Measurements from ENCODE around the gene NFATC3.

NFATC3 gene

GRCh38 chr16:68238029-68238345 is 152.8 kb downstream of the NFATC3 start:
- DNase-seq (ENCODE audit: low read depth in 1 of 2, low spot score in 1 of 2): no peak
- in situ Hi-C loops (cut with HindIII; ENCODE audit: low pct_unique_long_range_greater_than_20kb, low sequenced_read_pairs): no loop called here
- TF ChIP-seq JUND (IDR thresholded peaks at IDR 0.05; ENCODE audit: low read depth): no peak

- no peak for TF ChIP-seq JUND (IDR thresholded peaks at IDR 0.05; ENCODE audit: low read depth)
- DNase-seq (ENCODE audit: low read depth in 1 of 2, low spot score in 1 of 2): no peak
- in situ Hi-C loops (cut with HindIII; ENCODE audit: low pct_unique_long_range_greater_than_20kb, low sequenced_read_pairs): no loop called here
These were observed 156.9 kb downstream of the NFATC3 start for GRCh38 chr16:68242085-68242484.

DNA sequence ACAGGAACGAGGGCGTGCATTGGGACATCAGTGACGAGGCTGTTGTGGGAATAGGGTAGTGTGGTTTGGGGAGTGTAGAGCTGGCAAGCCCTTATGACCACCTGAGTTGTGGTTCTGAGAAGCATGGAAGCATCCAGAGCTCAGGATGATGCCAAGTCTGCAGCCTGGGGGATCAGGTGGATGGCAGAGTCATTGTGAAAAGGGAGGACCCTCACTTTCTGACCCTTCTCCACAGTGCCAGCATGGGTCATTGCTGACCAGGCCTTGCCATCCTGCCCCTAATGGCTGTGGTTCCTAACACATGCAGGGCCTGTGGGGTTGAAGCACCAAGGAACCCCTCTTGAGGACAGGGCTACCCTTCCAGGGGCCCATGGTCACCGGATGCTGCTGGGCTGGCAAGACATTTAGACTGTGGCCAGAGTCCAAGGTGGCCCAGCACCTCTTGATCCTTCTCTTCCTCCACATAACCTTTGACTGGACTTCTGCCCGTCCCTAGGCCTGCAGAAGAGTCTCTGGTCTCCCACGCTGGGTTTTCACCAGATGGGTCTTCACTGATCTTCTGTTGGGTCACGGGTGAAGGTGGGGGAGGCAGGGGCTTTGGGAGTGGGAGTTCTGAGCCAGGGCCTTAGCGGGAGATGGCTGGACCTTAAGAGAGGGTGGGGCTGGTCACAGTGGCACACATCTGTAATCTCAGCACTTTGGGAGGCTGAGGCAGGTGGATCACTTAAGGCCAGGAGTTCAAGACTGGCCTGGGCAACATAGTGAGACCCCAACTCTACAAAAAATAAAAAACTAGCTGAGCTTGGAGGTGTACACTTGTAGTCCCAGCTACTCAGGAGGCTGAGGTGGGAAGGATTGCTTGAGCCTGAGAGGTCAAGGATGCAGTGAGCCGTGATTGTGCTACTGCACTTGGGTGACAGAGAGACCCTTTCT is 158.0 kb downstream of the NFATC3 start:
- no peak for TF ChIP-seq JUND (IDR thresholded peaks at IDR 0.05; ENCODE audit: low read depth)
- in situ Hi-C loops (cut with HindIII; ENCODE audit: low pct_unique_long_range_greater_than_20kb, low sequenced_read_pairs): no loop called here
- no peak for DNase-seq (ENCODE audit: low read depth in 1 of 2, low spot score in 1 of 2)

DNA sequence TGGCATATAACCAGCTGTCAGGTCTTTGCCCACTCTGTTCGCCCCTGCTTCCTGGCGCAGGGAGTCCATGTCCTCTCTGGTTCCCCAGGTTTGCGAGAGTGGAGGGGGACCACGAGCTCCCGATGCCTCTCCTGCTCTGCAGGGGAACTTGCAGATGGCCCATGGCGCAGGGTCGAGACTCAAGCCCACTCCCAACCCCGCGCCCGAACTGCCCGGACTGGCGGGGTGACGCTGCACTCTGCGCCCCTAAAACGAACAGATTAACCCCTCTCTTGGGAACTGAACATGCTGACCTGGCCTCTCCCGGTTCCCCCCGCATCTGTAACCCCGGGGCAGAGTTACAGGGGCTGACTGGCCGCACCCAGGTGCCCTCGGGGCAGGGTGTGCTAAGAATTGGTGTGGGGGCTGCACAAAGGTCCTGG is 159.3 kb downstream of the NFATC3 start:
- in situ Hi-C loops (cut with HindIII; ENCODE audit: low pct_unique_long_range_greater_than_20kb, low sequenced_read_pairs): no loop called here

GRCh38 chr16:68244903-68245853 is 160.0 kb downstream of the NFATC3 start, which contains the start of gene PLA2G15:
Gene PLA2G15 (plus strand): TSS chr16:68245373. CDS start chr16:68245427, 54 bp downstream.
- no peak for TF ChIP-seq JUND (IDR thresholded peaks at IDR 0.05; ENCODE audit: low read depth)
- DNase-seq (ENCODE audit: low read depth in 1 of 2, low spot score in 1 of 2): peak; percentile 82 to 96
- in situ Hi-C loops (cut with HindIII; ENCODE audit: low pct_unique_long_range_greater_than_20kb, low sequenced_read_pairs): no loop called here

More for the DNA sequence above, 159.3 kb downstream of the NFATC3 start:
- no peak for DNase-seq (ENCODE audit: low read depth in 1 of 2, low spot score in 1 of 2)
- TF ChIP-seq JUND (IDR thresholded peaks at IDR 0.05; ENCODE audit: low read depth): no peak

GRCh38 chr16:68246121-68246520 is 161.0 kb downstream of the NFATC3 start:
- no peak for DNase-seq (ENCODE audit: low read depth in 1 of 2, low spot score in 1 of 2)
- in situ Hi-C loops (cut with HindIII; ENCODE audit: low pct_unique_long_range_greater_than_20kb, low sequenced_read_pairs): no loop called here
- TF ChIP-seq JUND (IDR thresholded peaks at IDR 0.05; ENCODE audit: low read depth): no peak

- TF ChIP-seq JUND (IDR thresholded peaks at IDR 0.05; ENCODE audit: low read depth): no peak
- in situ Hi-C loops (cut with HindIII; ENCODE audit: low pct_unique_long_range_greater_than_20kb, low sequenced_read_pairs): no loop called here
- no peak for DNase-seq (ENCODE audit: low read depth in 1 of 2, low spot score in 1 of 2)
These were observed 161.5 kb downstream of the NFATC3 start for GRCh38 chr16:68246666-68247065.

DNA sequence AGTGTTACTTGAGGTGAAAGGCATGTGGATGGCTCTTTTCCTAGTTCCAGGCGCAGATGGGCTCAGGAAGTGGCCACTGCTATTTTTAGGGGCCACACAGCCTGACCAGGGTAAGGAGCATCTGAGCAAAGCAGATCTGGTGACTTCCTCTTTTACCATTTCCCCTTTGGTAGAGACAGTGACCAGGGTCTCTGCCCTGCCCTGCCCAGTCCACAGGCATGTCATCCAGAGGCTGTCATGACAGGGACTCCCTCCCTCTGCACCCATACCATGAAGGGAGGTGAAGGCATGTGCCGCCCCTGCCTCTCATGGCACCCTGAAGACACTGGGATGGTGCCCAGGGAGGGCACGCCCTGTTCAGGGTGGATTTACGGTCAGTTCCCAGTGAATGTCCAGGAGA is 162.2 kb downstream of the NFATC3 start:
- no peak for TF ChIP-seq JUND (IDR thresholded peaks at IDR 0.05; ENCODE audit: low read depth)
- no peak for DNase-seq (ENCODE audit: low read depth in 1 of 2, low spot score in 1 of 2)
- in situ Hi-C loops (cut with HindIII; ENCODE audit: low pct_unique_long_range_greater_than_20kb, low sequenced_read_pairs): no loop called here

GRCh38 chr16:68247932-68248331 is 162.8 kb downstream of the NFATC3 start:
- DNase-seq (ENCODE audit: low read depth in 1 of 2, low spot score in 1 of 2): no peak
- in situ Hi-C loops (cut with HindIII; ENCODE audit: low pct_unique_long_range_greater_than_20kb, low sequenced_read_pairs): no loop called here
- TF ChIP-seq JUND (IDR thresholded peaks at IDR 0.05; ENCODE audit: low read depth): no peak

GRCh38 chr16:68249371-68249770 is 164.2 kb downstream of the NFATC3 start:
- TF ChIP-seq JUND (IDR thresholded peaks at IDR 0.05; ENCODE audit: low read depth): no peak
- in situ Hi-C loops (cut with HindIII; ENCODE audit: low pct_unique_long_range_greater_than_20kb, low sequenced_read_pairs): no loop called here
- no peak for DNase-seq (ENCODE audit: low read depth in 1 of 2, low spot score in 1 of 2)

DNA sequence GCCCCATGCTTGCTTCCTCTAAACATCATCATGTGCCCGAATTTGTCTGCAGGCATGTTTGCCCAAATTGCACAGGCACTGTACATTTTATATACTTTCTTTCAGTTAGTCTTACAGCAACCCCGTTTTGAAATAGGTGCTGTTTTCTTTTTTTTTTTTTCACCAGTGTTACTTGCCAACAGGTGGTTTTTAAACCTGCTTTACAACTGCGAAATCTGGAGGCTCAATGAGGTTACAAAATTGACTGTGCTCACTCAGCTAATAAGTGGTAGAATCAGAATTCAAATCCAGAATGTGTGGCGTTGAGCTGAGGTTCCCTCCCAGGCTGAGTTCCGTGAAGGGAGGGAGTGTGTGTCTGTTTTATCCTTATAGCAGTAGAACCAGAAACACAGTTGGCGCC is 165.8 kb downstream of the NFATC3 start:
- no peak for DNase-seq (ENCODE audit: low read depth in 1 of 2, low spot score in 1 of 2)
- in situ Hi-C loops (cut with HindIII; ENCODE audit: low pct_unique_long_range_greater_than_20kb, low sequenced_read_pairs): no loop called here
- TF ChIP-seq JUND (IDR thresholded peaks at IDR 0.05; ENCODE audit: low read depth): no peak

DNA sequence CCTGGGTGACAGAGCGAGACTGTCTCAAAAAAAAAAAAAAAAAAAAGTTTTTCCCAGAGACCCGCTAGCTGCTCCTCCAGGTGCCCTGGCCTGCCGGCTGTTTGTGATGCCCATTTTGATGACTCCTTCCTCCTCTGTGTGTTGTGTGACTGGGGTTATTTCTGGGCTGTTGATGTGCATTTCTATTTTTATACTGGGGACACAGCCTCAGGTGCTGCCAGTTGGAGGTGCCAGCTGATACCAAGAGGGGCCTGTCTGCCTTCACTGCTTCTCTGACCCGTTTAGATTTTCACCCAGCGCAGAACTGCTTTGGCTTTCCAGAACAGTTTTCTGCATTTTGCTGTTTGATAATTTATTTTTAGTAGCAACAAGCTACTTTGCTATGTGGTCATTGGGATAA is 166.7 kb downstream of the NFATC3 start:
- TF ChIP-seq JUND (IDR thresholded peaks at IDR 0.05; ENCODE audit: low read depth): no peak
- in situ Hi-C loops (cut with HindIII; ENCODE audit: low pct_unique_long_range_greater_than_20kb, low sequenced_read_pairs): no loop called here
- DNase-seq (ENCODE audit: low read depth in 1 of 2, low spot score in 1 of 2): no peak

DNA sequence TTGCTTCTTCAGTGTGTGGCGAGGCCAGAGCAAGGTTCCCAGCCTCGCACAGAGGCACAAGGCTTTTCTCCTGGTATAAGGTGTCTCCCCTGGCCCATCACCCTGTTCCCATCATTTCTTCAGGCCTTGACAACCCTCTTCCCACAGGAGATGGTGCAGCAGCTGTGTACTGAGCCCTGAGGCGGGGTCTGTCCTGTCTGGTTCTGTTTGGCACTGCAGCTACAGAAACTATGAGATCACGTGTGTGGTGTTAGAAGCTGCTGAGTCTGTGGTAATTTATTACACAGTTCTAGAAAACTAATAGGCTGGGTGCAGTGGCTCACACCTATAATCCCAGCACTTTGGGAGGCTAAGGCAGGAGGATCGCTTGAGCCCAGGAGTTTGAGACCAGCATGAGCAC is 167.2 kb downstream of the NFATC3 start:
- no peak for DNase-seq (ENCODE audit: low read depth in 1 of 2, low spot score in 1 of 2)
- in situ Hi-C loops (cut with HindIII; ENCODE audit: low pct_unique_long_range_greater_than_20kb, low sequenced_read_pairs): no loop called here

More for the DNA sequence above, 167.2 kb downstream of the NFATC3 start:
- TF ChIP-seq JUND (IDR thresholded peaks at IDR 0.05; ENCODE audit: low read depth): no peak
